Stimulated activated CD8-positive, alpha-beta memory T cell treated with anti-CD3 and anti-CD28 coated beads, Interleukin-2, amount 100 ng/mL, for 48 hours (primary cell): Measurements from ENCODE around the gene C12orf43.
A peak's percentile ranks its signal among the peaks of the same experiment; 100 is the strongest.

Experiments
- DNase-seq, 2 donors: peaks; one replicate each; pipeline ENCODE4 v3.0.0-alpha.2; 2020; ENCODE audit warnings: low read depth in 2 of 2

C12orf43 gene

DNA sequence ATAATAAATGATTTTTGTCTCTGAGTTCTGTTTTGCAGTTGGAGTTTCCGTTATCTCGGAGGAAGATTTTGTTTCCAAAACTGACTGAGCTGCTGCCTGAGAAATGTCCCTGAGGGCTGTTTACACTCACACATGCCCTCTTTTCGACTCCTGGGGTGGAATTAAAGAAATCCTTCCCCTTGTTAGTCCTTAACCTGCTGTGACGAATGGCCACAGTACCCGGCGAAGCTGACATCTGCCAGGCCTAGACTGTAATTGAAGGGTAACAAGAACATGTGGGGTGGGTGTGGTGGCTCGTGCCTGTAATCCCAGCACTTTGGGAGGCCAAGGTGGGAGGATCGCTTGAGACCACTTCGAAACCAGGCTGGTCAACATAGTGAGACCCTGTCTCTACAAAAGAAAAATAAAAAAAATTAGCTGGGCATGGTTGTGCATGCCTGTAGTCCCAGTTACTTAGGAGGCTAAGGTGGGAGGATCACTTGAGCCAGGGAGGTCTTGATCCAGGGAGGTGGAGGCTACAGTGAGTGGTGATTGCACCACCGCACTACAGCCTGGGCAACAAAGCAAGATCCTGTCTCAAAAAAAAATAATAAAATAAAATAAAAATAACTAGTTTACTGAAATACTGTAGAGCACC is 14.4 kb upstream of the C12orf43 start:
- no peak for DNase-seq

DNA sequence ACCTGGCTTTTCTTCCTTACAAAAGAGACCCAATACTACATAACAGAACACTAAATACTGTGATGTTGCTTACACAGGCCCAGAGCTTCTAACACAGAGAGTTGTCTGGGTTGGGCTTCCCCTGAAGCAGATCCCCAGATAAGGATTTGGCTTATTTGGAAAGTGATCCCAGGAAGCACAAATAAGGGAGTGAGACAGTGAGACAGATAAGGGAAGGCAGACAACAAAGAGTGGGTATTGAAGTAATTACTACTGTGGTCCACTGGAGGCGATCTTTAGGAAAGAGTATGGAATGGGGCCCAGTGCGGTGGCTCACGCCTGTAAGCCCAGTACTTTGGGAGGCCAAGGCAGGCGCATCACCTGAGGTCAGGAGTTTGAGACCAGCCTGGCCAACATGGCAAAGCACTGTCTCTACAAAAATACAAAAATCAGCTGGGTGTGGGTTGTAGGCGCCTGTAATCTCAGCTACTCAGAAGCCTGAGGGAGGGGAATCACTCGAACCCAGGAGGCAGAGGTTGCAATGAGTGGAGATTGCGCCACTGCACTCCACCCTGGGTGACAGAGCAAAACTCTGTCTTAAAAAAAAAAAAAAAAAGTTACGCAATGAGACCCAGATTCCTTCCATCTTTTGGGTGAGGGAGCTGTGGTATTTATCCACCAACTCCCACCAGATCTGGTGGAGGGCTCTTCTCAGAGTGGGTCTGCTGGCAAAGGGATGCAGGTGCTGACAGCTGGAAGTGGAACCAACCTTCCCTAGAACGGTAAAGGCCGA is 10.2 kb upstream of the C12orf43 start:
- DNase-seq: no peak

DNA sequence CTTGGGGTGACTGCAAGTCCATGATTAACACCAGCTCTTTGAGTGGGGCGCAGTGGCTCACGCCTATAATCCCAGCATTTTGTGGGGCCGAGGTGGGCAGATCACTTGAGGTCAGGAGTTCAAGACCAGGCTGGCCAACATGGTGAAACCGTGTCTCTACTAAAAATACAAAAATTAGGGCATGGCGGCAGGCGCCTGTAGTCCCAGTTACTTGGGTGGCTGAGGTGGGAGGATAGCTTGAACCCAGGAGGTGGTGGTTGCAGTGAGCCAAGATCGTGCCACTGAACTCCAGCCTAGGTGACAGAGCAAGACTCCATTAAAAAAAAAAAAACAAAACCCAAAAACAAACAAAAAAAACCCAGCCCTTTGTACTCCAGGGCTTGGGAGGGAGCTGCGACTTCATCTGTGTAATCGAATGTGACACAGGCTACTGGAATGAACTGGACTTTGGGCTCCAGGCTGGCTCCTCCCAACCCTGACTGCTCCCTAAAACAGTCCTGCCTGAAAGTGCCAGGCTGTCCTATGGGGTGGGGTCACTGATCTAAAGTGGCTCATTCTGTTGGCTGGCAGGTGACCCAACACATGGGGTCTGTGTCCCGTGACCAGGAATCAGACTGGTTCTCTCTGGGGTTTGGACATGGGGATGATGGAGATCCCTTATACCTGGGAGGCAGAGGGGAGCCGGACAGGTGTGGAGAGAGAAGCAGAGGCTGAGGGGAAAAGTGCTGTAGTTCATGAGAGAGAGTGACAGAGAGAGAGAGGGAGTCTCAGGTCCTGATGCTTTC is 9.3 kb upstream of the C12orf43 start:
- DNase-seq: no peak

DNA sequence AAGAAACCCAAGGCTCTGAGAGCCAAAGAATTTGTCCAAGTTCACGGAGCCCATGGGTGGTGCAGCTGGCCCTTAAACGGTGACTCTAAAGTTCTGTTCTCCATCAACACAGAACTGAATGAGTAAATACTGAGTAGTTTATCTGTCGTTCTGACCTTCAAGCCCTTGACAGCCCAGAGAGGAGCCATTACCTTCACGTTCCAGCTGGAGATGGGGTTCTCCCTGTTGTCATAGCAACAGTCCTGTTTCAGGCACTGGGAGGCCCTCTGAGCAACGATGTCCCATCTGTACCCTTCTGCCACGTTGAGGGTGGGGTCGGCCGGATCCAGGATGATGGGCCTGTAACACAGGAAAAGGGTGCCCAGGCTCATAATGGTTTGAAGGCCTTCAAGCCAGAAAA is 7.5 kb upstream of the C12orf43 start:
- no peak for DNase-seq

DNA sequence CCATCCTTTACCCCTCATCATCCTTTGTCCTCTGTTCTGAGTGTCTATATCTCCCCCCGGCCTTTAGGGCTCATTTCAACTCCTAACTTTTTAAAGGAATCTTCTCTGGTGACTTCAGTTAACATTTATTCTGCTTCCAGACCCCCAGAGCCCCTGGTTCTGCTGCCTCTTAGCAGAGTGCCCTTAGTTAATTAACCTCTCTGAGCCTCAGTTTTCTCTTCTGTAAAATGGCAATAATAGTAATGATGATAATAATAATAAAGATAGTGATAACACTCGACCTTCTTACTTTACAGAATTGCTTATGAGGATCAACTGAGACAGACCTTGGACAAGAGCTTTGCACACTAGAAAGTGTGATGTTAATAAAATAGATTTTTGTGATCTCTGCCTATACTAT is 6.4 kb upstream of the C12orf43 start:
- no peak for DNase-seq

DNA sequence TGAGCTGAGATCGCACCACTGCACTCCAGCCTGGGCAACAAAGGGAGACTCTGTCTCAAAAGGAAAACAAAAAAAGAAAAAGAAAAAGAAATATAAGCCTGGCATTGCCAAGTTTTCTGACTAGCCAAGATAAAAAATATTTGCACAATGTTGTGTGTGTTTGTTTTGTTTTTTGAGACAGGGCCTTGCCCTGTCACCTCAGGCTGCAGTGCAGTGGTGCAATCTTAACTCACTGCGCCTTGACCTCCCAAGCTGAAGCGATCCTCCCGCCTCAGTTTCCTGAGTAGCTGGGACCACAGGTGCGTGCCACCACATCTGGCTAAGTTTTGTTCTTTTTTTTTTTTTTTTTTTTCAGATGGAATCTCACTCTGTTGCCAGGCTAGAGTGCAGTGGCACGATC is 5.5 kb upstream of the C12orf43 start:
- no peak for DNase-seq

DNA sequence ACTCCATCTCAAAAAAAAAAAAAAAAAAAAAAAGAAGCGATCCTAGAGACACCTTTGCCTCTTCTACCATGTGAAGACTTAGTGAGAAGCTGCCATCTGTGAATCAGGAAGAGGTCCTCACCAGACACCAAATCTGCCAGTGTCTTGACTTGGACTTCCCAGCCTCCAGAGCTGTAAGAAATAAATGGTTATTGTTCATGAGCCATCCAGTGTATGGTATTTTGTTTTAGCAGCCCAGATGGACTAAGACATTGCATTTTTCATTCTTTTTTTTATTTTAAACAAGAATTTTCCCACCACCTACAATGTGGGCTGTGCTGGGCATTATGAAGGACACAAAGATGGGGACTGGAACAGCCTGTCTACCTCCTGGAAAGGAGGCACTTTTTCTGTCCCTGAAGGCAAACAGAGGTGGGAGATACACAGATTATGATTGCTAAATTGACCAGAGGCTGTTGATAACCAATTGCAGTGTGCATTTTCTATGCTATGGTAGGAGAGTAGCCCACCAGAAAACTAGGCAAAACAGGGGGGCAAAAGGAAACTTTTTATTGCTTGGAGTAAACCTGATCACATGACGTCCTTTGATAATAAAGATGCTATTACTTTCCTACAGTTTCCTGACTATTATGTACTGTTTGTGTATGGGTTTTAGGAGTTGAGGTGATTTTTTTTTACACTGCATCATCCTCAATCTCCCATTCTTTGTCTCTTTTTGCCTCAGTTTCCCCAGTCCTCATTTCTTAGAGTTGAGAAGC is 2.8 kb upstream of the C12orf43 start:
- DNase-seq: no peak

DNA sequence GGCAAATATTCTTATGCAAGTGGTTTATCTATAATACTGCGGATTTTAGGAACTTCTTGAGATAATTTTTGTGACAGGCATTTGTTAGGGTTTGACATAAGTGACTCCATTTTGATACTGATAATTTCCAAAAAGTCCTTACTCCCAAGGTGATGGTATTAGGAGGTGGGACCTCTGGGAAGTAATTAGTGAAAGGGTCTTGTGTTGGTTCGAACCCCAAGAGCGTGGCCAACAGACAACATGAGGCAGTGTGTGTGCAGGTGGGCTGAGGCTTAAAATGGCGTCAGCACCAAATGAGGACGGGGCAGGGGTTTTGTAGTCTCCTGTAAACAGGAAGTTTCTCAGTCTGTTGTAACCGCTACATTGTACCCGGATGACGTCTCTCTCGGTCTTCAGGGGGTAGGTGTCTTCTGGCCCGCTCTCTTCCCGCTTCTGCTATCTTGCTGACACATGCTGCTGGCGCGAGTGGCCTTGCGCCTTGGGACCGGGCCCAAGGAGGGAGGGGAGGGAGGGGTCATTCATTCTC is 1.7 kb upstream of the C12orf43 start:
- no peak for DNase-seq

DNA sequence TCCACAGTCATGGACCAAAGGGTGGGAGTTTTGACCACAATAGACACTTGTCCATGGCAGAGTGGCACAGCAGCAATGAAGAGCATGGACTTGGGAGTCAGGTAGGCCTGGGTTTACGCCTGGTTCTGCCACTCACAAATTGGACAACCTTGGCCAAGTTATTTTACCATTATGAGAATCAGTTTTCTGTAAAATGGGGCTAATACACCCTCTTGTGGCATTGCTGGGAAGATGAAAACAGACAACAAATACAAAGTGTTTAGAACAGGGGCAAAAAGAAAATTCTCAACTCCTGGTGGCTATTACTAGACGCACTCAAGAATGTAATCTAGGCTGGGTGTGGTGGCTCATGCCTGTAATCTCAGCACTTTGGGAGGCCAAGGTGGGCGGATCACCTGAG is 2.6 kb downstream of the C12orf43 start:
- no peak for DNase-seq

DNA sequence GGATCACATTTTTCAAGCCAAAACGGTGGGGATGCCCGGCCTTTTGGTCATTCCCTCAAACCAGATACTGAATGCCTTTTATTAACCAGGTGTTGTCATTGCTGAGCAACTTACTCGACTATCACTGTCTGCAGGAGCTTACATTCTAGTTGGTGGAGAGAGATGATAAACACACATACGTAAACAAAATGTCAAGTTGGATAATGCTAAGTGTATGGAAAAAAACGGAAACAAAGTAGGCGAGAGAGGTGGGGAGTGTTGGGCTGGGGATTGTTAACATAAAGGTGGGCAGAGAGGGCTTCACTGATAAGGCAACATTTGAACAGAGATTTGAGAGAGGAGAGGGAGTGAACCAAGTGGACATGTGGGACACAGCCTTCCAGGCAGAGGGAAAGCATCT is 4.5 kb downstream of the C12orf43 start:
- DNase-seq: no peak

DNA sequence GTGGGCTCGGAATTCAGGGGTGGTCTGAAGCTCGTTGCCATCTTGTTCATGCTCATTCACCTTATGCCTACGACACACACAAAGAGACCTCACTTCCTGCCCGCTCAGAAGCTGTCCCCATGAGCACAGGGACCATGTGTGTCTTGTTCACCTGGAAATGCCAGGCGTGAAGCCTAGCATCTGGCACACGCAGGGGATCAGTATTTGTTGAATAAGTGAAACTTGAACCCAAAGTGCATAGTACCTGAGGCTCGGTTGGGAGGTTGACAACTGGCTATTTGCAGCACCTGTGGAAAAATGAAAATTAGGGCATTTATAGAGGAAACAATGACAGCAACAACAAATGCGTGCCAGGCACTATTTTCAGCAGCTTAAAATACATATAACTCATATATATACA is 5.4 kb downstream of the C12orf43 start:
- no peak for DNase-seq

DNA sequence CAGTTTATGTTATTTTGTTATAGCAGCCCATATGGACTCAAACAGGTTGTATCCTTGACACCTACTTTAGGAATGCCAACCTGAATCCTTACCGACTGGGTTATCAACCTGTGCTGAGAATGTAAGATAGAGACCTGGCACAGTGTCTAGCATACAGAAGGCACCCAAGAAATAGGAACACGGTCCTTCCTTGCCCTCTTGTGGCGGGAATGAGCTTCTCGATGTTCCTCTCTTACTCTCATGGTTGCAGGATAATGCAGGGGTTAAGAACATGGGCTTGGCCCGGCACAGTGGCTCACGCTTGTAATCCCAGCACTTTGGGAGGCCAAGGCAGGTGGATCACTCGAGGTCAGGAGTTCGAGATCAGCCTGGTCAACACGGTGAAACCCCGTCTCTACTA is 6.5 kb downstream of the C12orf43 start:
- no peak for DNase-seq

DNA sequence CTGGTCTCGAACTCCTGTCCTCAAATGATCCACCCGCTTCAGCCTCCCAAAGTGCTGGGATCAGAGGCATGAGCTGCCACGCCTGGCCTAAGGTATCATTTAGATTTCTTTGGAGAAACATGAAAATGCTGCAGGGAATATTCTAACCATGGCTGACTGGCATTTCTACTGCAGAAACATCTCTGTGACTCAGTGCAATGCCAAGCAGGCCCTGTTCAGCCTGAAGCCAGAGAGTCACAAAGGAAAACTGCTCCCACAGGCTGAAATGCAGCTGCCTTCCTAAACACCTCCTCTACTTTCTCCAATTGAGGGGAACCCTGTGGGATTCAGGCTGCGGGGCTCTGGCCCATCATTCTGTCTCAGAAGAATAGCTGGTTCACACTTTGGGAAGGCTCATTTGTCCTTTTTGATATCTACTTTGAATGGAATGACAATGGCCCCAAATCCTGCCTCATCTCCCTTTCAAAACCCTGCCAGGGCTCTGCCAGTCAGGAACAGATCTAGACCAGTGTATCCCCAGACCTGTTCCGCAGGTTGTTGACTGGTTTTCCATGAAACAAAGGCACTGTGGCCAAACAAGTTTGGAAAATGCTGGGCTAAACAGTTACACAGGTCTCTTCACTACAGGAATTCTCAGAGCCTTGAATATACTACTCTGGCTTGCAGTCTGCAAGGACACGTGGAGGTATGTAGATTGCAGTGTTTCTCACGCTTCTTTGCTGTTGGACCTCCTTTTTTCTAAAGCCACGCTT is 7.8 kb downstream of the C12orf43 start:
- DNase-seq: no peak

DNA sequence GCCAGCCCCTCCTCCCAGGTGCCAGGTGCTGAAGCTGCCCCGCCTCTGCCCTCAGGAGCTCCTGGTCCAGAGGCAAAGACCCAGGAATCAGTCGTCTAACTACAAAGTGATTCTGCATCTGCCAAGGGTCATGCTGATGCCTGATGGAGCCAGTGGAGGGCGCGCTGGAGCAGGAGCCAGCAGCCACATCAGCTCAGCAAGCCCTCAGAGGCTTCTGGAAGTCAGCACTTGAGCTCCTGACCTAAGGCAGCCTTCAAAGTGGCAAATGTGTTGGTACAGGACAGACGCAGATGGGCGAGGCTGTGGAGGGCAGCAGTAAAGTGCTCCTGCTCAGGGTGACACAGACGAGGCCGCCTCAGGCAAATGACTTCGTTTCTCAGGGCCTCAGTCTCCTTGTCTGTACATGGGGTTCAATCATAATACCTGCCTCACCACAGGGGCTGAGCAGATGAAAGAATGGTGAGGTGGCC is 10.9 kb downstream of the C12orf43 start:
- DNase-seq: peak; percentile 23 to 32

DNA sequence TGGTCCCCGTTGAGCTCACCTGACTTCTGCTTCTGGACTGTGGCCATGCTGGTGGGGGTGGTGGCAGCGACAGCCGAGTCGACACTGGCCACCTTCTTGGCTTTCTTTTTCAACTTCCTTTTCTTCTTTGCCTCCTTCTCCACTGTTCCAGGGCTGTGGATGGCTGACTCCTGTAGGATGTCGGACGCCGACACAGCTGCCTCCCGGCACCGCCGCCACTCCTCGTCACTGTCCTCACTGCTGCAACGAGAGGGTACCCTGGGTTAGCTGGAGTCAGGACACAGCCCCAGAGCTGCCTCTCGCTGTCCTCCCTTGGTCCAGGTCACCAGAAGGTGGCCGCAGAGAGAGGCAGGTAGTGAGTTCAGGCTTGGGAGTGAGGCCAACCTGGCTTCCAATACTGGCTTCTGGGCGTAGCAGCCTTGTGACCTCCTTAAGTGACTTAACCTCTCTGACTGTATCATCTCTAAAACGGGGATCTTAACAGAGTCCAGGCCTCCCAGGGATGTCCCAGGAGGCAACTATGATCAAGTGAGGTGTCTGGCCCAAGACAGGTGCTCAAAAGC is 12.0 kb downstream of the C12orf43 start:
- DNase-seq: no peak

DNA sequence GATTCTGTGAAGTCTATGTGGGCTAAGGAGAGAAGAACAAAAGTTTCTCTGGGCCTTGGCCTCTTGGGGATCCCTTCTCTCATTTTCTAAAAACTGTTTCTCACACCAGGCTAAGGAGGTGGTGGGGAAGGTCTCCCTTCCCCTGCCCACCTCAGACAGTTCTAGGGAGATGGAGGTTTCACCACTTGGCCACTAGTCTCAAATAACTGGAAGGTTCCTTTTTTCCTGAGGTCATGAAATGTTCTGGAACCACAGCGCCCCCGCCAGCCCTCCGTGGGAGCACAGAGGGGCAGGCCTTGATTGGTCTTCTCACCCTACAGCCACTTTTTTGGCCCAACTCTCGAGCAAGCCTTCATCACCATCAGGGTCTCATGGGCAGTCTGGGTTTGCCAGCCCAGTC is 12.6 kb downstream of the C12orf43 start:
- DNase-seq: no peak

DNA sequence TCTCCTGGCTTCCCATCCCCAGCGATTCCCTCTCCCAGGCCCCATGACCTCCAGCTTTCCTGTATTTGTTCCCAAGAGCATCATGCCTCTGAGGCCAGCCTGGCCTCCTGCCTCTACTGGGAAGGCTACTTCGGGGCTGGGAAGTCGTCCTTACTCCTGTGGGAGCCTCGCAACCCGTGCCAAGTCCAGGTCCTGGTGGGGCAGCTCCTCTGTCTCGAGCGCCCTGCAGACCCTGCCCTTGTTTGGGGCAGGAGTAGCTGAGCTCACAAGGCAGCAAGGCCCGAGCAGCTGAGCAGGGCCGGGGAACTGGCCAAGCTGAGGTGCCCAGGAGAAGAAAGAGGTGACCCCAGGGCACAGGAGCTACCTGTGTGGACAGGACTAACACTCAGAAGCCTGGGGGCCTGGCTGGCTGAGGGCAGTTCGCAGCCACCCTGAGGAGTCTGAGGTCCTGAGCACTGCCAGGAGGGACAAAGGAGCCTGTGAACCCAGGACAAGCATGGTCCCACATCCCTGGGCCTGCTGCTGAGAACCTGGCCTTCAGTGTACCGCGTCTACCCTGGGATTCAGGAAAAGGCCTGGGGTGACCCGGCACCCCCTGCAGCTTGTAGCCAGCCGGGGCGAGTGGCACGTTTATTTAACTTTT is 14.3 kb downstream of the C12orf43 start:
- DNase-seq: no peak

DNA sequence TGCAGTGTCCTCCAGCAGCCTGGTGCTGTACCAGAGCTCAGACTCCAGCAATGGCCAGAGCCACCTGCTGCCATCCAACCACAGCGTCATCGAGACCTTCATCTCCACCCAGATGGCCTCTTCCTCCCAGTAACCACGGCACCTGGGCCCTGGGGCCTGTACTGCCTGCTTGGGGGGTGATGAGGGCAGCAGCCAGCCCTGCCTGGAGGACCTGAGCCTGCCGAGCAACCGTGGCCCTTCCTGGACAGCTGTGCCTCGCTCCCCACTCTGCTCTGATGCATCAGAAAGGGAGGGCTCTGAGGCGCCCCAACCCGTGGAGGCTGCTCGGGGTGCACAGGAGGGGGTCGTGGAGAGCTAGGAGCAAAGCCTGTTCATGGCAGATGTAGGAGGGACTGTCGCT is 15.2 kb downstream of the C12orf43 start:
- DNase-seq: no peak

DNA sequence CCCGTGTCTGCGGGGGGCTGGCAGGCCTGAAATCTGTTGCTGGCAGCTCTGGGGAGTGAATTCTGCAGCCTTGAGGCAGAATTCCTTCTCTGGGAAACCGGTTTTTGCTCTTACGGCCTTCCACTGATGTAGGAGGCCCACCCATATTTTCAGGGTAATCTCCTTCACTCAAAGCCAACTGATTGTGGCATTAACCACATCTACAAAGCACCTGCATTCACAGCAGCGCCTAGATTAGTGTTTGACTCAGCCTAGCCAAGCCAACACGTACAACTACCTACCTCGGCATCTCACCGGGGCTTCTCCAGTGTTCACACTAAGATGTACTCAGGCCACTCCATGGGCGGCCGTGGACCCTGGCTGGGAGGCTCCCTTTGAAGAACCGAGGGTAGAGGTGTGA is 15.8 kb downstream of the C12orf43 start:
- no peak for DNase-seq
